HEK293 (cell line): ENCODE measurements around the gene MACC1.
"Not testable (repeated sequence)": the region's sequence is repeated elsewhere in the genome, so short reads cannot be mapped to it uniquely, and the experiment has no call there.

Experiments
- CTCF ChIA-PET: fragments of 350-600 bp; formaldehyde crosslinking; extraction: SDS; loops from one replicate; lab custom pipeline; 2021; ENCODE audit warnings: antibody characterized with exemption; lab: Yijun Ruan, JAX
- POLR2A ChIA-PET: fragments of 300-600 bp; formaldehyde crosslinking; extraction: SDS; loops from one replicate; lab custom pipeline; 2020; ENCODE audit warnings: antibody characterized with exemption, inconsistent platforms; lab: Yijun Ruan, JAX
- H3K27ac ChIP-seq: fragments of 200-500 bp; sonication (Bioruptor generic); 2 replicates; pipeline ENCODE4 v1.5.1; 2014; ENCODE audit warnings: low read depth, low read length, control low read depth, inconsistent platforms; ENCODE audit errors: extremely low read depth
- H3K36me3 ChIP-seq, 2 experiments: fragments of 200-500 bp in 1 of 2; sonication (Bioruptor generic) in 1 of 2; 1 replicate in 1 of 2; 2 replicates in 1 of 2; pipeline ENCODE4 v1.5.1; 2014 to 2017; ENCODE audit warnings: inconsistent platforms in 2 of 2, low read length in 2 of 2; ENCODE audit not compliant: control insufficient read depth in 2 of 2, insufficient read depth in 1 of 2
- H3K4me1 ChIP-seq: fragments of 200-500 bp; sonication (Bioruptor generic); 2 replicates; pipeline ENCODE4 v1.5.1; 2014; ENCODE audit warnings: mild to moderate bottlenecking, low read length, inconsistent platforms; ENCODE audit not compliant: control insufficient read depth, insufficient read depth
- H3K4me3 ChIP-seq: 2 replicates; pipeline ENCODE4 v1.5.1; 2011; ENCODE audit warnings: low read depth, mild to moderate bottlenecking, control low read depth, low read length, moderate library complexity
- H3K9me3 ChIP-seq: fragments of 200-500 bp; sonication (Bioruptor generic); 2 replicates; pipeline ENCODE4 v1.5.1; 2014; ENCODE audit warnings: low read depth, low read length, inconsistent platforms; ENCODE audit not compliant: control insufficient read depth, insufficient read depth
- BCL11B ChIP-seq: fragments of 450-650 bp; formaldehyde crosslinking; IDR thresholded peaks from 2 replicates; pipeline ENCODE4 v1.5.1; 2016; ENCODE audit warnings: low read depth, missing biosample characterization, missing genetic modification characterization
- HOXD13 ChIP-seq: sonication (generic); formaldehyde crosslinking; IDR thresholded peaks from 2 replicates; pipeline ENCODE4 v1.8.0; 2022; ENCODE audit warnings: missing genetic modification reagents, borderline replicate concordance
- MEIS1 ChIP-seq: sonication (generic); formaldehyde crosslinking; IDR thresholded peaks from 2 replicates; pipeline ENCODE4 v1.8.1; 2022; ENCODE audit warnings: missing genetic modification reagents, mild to moderate bottlenecking, borderline replicate concordance
- YY2 ChIP-seq: fragments of 450-650 bp; formaldehyde crosslinking; IDR thresholded peaks from 2 replicates; pipeline ENCODE4 v1.5.1; 2016; ENCODE audit warnings: missing biosample characterization, missing genetic modification characterization
- ZBTB20 ChIP-seq: fragments of 450-650 bp; formaldehyde crosslinking; IDR thresholded peaks from 2 replicates; pipeline ENCODE4 v1.5.1; 2016; ENCODE audit warnings: missing biosample characterization, missing genetic modification characterization
- ZBTB6 ChIP-seq: fragments of 450-650 bp; formaldehyde crosslinking; IDR thresholded peaks from 2 replicates; pipeline ENCODE4 v1.5.1; 2017; ENCODE audit warnings: missing biosample characterization, missing genetic modification characterization
- ZFP69B ChIP-seq: fragments of 450-650 bp; formaldehyde crosslinking; IDR thresholded peaks from 2 replicates; pipeline ENCODE4 v1.5.1; 2016; ENCODE audit warnings: missing biosample characterization, missing genetic modification characterization
- ZNF133 ChIP-seq: fragments of 450-650 bp; formaldehyde crosslinking; IDR thresholded peaks from 2 replicates; pipeline ENCODE4 v1.5.1; 2016; ENCODE audit warnings: missing biosample characterization, missing genetic modification characterization
- ZNF175 ChIP-seq: fragments of 450-650 bp; formaldehyde crosslinking; IDR thresholded peaks from 2 replicates; pipeline ENCODE4 v1.5.1; 2016; ENCODE audit warnings: missing biosample characterization, missing genetic modification characterization
- ZNF23 ChIP-seq: fragments of 450-650 bp; formaldehyde crosslinking; IDR thresholded peaks from 2 replicates; pipeline ENCODE4 v1.5.1; 2016; ENCODE audit warnings: missing biosample characterization, missing genetic modification characterization, borderline replicate concordance
- ZNF366 ChIP-seq: fragments of 450-650 bp; formaldehyde crosslinking; conservative IDR thresholded peaks from 2 replicates; pipeline ENCODE4 v1.5.1; 2016; ENCODE audit warnings: missing biosample characterization, missing genetic modification characterization
- ZNF510 ChIP-seq: fragments of 450-650 bp; formaldehyde crosslinking; IDR thresholded peaks from 2 replicates; pipeline ENCODE4 v1.5.1; 2018; ENCODE audit warnings: mild to moderate bottlenecking, missing genetic modification characterization, missing biosample characterization; ENCODE audit not compliant: insufficient replicate concordance
- ZNF521 ChIP-seq: fragments of 450-650 bp; formaldehyde crosslinking; IDR thresholded peaks from 2 replicates; pipeline ENCODE4 v1.5.1; 2017; ENCODE audit warnings: missing biosample characterization, mild to moderate bottlenecking, missing genetic modification characterization
- ZNF530 ChIP-seq: fragments of 450-650 bp; formaldehyde crosslinking; IDR thresholded peaks from 2 replicates; pipeline ENCODE4 v1.5.1; 2016; ENCODE audit warnings: low read depth, missing biosample characterization, missing genetic modification characterization
- ZNF555 ChIP-seq: fragments of 450-650 bp; formaldehyde crosslinking; conservative IDR thresholded peaks from 2 replicates; pipeline ENCODE4 v1.5.1; 2017; ENCODE audit warnings: missing biosample characterization, mild to moderate bottlenecking, missing genetic modification characterization, inconsistent platforms
- ZNF560 ChIP-seq: fragments of 450-650 bp; formaldehyde crosslinking; IDR thresholded peaks from 2 replicates; pipeline ENCODE4 v1.5.1; 2017; ENCODE audit warnings: missing biosample characterization, missing genetic modification characterization, borderline replicate concordance
- ZNF585B ChIP-seq: fragments of 450-650 bp; formaldehyde crosslinking; IDR thresholded peaks from 2 replicates; pipeline ENCODE4 v1.5.1; 2016; ENCODE audit warnings: missing biosample characterization, missing genetic modification characterization
- ZNF76 ChIP-seq: fragments of 450-650 bp; formaldehyde crosslinking; IDR thresholded peaks from 2 replicates; pipeline ENCODE4; 2016; ENCODE audit warnings: low read depth, missing biosample characterization, missing genetic modification characterization, borderline replicate concordance
- ZNF785 ChIP-seq: fragments of 450-650 bp; formaldehyde crosslinking; IDR thresholded peaks from 2 replicates; pipeline ENCODE4 v1.5.1; 2016; ENCODE audit warnings: missing biosample characterization, missing genetic modification characterization

The MACC1 gene

DNA sequence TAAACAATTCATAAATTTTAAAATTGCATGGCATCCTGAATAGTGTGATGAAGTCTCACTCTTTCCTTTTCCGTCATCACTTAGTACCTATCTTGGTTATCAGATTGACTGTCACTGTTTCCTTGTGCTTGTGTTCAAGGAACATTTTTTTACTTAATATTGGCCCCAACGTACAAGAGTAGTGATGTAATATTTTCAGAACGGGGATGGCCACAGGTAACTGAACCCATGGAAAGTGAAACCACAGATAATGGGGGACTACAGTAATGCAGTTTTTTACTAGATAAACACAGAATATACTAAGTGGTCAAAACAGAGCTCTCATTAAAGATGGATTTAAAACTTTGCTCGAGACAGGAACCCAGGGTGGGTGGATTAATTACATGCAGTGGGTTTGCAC, 85.4 kb downstream of the MACC1 start (continued):
- TF ChIP-seq ZNF555 (no peak), ZBTB20 (tag by site-specific recombination) (no peak), ZNF530 (tag by site-specific recombination) (no peak), YY2 (no peak), BCL11B (tag by site-specific recombination) (no peak), ZNF23 (tag by site-specific recombination) (no peak), ZNF585B (tag by site-specific recombination) (no peak)
- TF ChIP-seq, all 188 proteins: peak for 0

DNA sequence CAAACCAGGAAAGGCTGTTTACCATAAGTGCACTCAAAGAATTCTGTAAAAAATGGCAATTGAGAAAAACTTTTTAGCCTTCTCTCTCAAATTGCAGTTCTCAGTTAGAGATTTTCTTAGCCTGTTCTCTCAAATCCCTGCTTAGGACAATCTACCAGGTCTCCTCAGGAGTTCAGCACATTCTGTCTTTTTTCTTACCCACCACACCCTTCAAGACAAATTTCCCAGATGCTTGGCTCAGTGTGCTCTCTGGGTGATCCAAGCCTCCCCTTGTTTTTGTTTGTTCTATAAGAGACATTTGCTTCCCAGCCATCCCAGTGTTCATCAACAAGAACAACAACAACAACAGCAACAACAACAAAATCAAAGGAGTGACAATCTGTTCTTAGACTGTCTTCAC, 87.3 kb downstream of the MACC1 start:
- CTCF ChIA-PET, result interaction anchor here (1.6 kb wide), 1 partner anchor 14 kb away, joined by 3 read pairs; no protein-coding TSS in a partner anchor
- Histone ChIP-seq H3K36me3 (no peaks in the 10 kb centered on the region), H3K27ac (no peak overlapping the region), H3K9me3 (no peaks in the 10 kb centered on the region), H3K4me3 (no peak overlapping the region), H3K4me1 (no peaks in the 10 kb centered on the region)
- POLR2A ChIA-PET, result no interaction called here
- TF ChIP-seq ZNF521 (tag by site-specific recombination), result no peak
- TF ChIP-seq ZNF560 (tag by site-specific recombination), result no peak
- no peak for TF ChIP-seq ZNF175

DNA sequence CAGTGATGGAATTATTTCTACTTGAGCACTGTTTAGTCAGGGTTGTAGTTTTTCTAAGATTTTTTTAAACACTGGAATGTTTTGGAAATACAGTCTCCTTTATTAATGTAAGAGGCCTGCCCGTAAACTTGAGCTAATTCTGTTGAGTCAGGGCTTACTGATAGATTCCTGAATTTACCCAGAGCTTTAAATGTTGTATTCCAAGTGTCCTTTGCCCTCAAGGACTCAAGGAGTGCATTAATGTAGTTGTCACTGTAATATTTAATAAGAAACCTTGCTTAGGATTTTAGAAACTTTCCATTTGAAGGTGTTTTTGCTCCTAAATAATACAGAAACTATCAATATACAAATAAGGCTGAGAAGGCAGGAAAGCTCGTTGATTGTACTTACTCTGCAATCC, 89.2 kb downstream of the MACC1 start:
- Histone ChIP-seq H3K4me3 (no peak overlapping the region), H3K27ac (no peak overlapping the region), H3K9me3 (no peaks in the 10 kb centered on the region), H3K4me1 (no peaks in the 10 kb centered on the region), H3K36me3 (no peaks in the 10 kb centered on the region)
- POLR2A ChIA-PET, result no interaction called here
- CTCF ChIA-PET, result interaction anchor here (0.5 kb wide), 1 partner anchor 31 kb away, joined by 6 read pairs; no protein-coding TSS in a partner anchor
- no peak for TF ChIP-seq ZNF175

- H3K36me3 ChIP-seq, H3K9me3 ChIP-seq, H3K27ac ChIP-seq, POLR2A ChIA-PET, H3K4me3 ChIP-seq, H3K4me1 ChIP-seq, CTCF ChIA-PET: not testable (repeated sequence)
Observed at GRCh38 chr7:20126060-20126459, 91.1 kb downstream of the MACC1 start.

DNA sequence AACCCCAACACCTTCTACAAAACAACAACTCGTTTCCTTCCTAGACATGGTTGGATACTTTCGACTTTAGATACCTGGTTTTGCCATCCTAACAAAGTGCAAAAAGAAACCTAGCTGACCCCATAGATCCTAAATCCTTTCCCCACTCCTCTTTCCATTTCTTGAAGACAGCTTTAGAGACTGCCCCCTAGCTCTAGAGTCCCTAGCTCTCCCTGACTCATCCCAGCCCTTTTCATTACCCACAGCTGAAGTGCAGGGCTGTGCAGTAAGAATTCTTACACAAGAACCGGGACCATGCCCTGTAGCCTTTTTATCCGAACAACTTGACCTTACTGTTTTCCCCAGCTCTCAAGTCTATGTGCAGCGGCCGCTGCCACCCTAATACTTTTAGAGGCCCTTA, 93.1 kb downstream of the MACC1 start:
- H3K4me3 ChIP-seq, H3K36me3 ChIP-seq, POLR2A ChIA-PET, CTCF ChIA-PET, H3K4me1 ChIP-seq, H3K27ac ChIP-seq, H3K9me3 ChIP-seq: not testable (repeated sequence)

DNA sequence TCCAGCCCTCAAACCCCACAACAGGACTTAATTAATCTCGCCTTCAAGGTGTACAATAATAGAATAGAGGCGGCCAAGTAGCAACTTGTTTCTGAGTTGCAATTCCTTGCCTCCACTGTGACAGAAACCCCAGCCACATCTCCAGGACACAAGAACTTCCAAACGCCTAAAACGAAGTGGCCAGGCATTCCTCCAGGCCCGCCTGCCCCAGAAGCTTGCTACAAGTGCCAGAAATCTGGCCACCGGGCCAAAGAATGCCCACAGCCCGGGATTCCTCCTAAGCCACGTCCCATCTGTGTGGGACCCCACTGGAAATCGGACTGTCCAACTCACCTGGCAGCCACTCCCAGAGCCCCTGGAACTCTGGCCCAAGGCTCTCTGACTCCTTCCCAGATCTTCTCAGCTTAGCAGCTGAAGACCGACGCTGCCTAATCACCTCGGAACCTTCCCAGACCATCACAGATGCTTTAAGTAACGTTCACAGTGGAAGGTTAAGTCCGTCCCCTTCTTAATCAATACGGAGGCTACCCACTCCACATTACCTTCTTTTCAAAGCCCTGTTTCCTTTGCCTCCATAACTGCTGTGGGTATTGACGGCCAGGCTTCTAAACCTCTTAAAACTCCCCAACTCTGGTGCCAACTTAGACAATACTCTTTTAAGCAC, 94.4 kb downstream of the MACC1 start:
- H3K36me3 ChIP-seq, H3K4me3 ChIP-seq, CTCF ChIA-PET, H3K4me1 ChIP-seq, POLR2A ChIA-PET, H3K27ac ChIP-seq, H3K9me3 ChIP-seq: not testable (repeated sequence)

DNA sequence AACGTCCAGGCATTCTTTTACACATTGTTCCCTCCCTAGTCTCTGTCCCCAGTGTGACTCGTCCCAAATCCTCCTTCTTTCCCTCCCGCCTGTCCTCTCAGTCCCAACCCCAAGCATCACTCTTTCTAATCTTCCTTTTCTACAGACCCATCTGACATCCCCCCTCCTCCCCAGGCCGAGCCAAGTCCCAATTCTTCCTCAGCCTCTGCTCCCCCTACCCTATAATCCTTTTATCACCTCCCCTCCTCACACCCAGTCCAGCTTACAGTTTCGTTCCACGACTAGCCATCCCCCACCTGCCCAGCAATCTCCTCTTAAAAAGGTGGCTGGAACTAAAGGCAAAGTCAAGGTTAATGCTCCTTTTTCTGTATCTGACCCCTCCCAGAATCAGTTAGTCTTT, 95.1 kb downstream of the MACC1 start:
- Histone ChIP-seq H3K27ac (no peak overlapping the region), H3K4me3 (no peak overlapping the region)
- POLR2A ChIA-PET, result no interaction called here
- TF ChIP-seq ZNF510 (tag by site-specific recombination) (no peak), ZNF785 (tag by site-specific recombination) (no peak), HOXD13 (CRISPR knock-in tag) (no peak), ZNF366 (tag by site-specific recombination) (no peak), ZBTB6 (tag by site-specific recombination) (no peak), ZFP69B (tag by site-specific recombination) (no peak), ZNF133 (tag by site-specific recombination) (no peak), ZNF76 (tag by site-specific recombination) (no peak), MEIS1 (CRISPR knock-in tag) (no peak)

More for the DNA sequence above, 95.1 kb downstream of the MACC1 start:
- Histone ChIP-seq H3K36me3 (no peaks in the 10 kb centered on the region), H3K9me3 (no peaks in the 10 kb centered on the region), H3K4me1 (no peaks in the 10 kb centered on the region)
- CTCF ChIA-PET, result no interaction called here
